ENCODE data around the gene LRRTM4.
A peak's percentile ranks its signal among the peaks of the same experiment; 100 is the strongest.

DNA sequence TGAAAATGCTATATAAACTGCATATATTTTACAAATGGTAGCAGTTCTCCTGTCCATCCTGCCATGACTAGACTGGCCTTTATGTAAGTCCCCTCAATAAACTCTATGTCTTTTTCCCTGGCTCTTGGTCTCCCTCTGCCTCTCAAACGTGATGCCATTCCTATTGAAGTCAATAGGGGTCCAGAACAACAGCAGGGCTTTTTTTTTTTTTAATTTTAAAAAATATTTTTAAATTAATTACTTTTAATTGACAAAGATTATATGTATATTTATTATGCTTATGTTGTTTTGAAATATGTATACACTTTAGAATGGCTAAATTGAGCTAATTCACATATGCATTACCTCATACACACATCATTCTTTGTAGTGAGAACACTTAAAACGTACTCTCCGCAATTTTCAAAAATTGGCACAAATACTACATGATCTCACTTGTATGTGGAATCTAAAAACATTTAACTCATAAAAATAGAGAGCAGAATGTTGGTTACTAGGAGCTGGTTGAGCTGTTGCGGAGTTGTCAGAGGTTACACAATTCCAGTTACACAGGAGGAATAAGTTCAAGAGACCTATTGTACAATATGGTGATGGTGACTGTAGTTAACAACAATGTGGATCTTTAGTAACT, 123.1 kb downstream of the LRRTM4 start:
- TF ChIP-seq EZH2 (IDR thresholded peaks at IDR 0.05; ENCODE audit: low read depth, unreplicated experiment): no peak
- no peak for TF ChIP-seq CREB1 (CRISPR knock-in tag; IDR thresholded peaks at IDR 0.05; ENCODE audit: low read depth)
- TF ChIP-seq, protein P1, sequence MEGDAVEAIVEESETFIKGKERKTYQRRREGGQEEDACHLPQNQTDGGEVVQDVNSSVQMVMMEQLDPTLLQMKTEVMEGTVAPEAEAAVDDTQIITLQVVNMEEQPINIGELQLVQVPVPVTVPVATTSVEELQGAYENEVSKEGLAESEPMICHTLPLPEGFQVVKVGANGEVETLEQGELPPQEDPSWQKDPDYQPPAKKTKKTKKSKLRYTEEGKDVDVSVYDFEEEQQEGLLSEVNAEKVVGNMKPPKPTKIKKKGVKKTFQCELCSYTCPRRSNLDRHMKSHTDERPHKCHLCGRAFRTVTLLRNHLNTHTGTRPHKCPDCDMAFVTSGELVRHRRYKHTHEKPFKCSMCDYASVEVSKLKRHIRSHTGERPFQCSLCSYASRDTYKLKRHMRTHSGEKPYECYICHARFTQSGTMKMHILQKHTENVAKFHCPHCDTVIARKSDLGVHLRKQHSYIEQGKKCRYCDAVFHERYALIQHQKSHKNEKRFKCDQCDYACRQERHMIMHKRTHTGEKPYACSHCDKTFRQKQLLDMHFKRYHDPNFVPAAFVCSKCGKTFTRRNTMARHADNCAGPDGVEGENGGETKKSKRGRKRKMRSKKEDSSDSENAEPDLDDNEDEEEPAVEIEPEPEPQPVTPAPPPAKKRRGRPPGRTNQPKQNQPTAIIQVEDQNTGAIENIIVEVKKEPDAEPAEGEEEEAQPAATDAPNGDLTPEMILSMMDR (conservative IDR thresholded peaks at IDR 0.05; ENCODE audit: low read depth in 2 of 2): peak in 1 of 2 experiments; percentile 26; a peak in 1 of 4 replicates
- no peak for TF ChIP-seq EZH2phosphoT487 (IDR thresholded peaks at IDR 0.05; ENCODE audit: unreplicated experiment)
- no peak for TF ChIP-seq ZNF114 (CRISPR knock-in tag; IDR thresholded peaks at IDR 0.05)
- TF ChIP-seq, protein P2, sequence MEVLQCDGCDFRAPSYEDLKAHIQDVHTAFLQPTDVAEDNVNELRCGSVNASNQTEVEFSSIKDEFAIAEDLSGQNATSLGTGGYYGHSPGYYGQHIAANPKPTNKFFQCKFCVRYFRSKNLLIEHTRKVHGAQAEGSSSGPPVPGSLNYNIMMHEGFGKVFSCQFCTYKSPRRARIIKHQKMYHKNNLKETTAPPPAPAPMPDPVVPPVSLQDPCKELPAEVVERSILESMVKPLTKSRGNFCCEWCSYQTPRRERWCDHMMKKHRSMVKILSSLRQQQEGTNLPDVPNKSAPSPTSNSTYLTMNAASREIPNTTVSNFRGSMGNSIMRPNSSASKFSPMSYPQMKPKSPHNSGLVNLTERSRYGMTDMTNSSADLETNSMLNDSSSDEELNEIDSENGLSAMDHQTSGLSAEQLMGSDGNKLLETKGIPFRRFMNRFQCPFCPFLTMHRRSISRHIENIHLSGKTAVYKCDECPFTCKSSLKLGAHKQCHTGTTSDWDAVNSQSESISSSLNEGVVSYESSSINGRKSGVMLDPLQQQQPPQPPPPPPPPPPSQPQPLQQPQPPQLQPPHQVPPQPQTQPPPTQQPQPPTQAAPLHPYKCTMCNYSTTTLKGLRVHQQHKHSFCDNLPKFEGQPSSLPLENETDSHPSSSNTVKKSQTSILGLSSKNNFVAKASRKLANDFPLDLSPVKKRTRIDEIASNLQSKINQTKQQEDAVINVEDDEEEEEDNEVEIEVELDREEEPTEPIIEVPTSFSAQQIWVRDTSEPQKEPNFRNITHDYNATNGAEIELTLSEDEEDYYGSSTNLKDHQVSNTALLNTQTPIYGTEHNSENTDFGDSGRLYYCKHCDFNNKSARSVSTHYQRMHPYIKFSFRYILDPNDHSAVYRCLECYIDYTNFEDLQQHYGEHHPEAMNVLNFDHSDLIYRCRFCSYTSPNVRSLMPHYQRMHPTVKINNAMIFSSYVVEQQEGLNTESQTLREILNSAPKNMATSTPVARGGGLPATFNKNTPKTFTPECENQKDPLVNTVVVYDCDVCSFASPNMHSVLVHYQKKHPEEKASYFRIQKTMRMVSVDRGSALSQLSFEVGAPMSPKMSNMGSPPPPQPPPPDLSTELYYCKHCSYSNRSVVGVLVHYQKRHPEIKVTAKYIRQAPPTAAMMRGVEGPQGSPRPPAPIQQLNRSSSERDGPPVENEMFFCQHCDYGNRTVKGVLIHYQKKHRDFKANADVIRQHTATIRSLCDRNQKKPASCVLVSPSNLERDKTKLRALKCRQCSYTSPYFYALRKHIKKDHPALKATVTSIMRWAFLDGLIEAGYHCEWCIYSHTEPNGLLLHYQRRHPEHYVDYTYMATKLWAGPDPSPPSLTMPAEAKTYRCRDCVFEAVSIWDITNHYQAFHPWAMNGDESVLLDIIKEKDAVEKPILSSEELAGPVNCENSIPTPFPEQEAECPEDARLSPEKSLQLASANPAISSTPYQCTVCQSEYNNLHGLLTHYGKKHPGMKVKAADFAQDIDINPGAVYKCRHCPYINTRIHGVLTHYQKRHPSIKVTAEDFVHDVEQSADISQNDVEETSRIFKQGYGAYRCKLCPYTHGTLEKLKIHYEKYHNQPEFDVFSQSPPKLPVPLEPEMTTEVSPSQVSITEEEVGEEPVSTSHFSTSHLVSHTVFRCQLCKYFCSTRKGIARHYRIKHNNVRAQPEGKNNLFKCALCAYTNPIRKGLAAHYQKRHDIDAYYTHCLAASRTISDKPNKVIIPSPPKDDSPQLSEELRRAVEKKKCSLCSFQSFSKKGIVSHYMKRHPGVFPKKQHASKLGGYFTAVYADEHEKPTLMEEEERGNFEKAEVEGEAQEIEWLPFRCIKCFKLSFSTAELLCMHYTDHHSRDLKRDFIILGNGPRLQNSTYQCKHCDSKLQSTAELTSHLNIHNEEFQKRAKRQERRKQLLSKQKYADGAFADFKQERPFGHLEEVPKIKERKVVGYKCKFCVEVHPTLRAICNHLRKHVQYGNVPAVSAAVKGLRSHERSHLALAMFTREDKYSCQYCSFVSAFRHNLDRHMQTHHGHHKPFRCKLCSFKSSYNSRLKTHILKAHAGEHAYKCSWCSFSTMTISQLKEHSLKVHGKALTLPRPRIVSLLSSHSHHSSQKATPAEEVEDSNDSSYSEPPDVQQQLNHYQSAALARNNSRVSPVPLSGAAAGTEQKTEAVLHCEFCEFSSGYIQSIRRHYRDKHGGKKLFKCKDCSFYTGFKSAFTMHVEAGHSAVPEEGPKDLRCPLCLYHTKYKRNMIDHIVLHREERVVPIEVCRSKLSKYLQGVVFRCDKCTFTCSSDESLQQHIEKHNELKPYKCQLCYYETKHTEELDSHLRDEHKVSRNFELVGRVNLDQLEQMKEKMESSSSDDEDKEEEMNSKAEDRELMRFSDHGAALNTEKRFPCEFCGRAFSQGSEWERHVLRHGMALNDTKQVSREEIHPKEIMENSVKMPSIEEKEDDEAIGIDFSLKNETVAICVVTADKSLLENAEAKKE (CRISPR knock-in tag; IDR thresholded peaks at IDR 0.05): no peak
- TF ChIP-seq, protein P3, sequence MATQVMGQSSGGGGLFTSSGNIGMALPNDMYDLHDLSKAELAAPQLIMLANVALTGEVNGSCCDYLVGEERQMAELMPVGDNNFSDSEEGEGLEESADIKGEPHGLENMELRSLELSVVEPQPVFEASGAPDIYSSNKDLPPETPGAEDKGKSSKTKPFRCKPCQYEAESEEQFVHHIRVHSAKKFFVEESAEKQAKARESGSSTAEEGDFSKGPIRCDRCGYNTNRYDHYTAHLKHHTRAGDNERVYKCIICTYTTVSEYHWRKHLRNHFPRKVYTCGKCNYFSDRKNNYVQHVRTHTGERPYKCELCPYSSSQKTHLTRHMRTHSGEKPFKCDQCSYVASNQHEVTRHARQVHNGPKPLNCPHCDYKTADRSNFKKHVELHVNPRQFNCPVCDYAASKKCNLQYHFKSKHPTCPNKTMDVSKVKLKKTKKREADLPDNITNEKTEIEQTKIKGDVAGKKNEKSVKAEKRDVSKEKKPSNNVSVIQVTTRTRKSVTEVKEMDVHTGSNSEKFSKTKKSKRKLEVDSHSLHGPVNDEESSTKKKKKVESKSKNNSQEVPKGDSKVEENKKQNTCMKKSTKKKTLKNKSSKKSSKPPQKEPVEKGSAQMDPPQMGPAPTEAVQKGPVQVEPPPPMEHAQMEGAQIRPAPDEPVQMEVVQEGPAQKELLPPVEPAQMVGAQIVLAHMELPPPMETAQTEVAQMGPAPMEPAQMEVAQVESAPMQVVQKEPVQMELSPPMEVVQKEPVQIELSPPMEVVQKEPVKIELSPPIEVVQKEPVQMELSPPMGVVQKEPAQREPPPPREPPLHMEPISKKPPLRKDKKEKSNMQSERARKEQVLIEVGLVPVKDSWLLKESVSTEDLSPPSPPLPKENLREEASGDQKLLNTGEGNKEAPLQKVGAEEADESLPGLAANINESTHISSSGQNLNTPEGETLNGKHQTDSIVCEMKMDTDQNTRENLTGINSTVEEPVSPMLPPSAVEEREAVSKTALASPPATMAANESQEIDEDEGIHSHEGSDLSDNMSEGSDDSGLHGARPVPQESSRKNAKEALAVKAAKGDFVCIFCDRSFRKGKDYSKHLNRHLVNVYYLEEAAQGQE (IDR thresholded peaks at IDR 0.05; ENCODE audit: unreplicated experiment): no peak
- TF ChIP-seq POLR2AphosphoS5 (IDR thresholded peaks at IDR 0.05; ENCODE audit: low read depth): no peak
- TF ChIP-seq NANOG (IDR thresholded peaks at IDR 0.05; ENCODE audit: borderline replicate concordance): no peak
